Upper lobe of right lung (tissue), 1 donor: ENCODE data around the gene CAMK1D. TPM values are rescaled to one million over a fixed set of nuclear protein-coding genes. Genes with fewer than 3 reads are reported as not detected.

ENCODE experiments used
- ATAC-seq: fragments of 200-7000 bp; cut with Tn5 transposase; one replicate; pipeline ENCODE4 v1.9.1; 2020; ENCODE audit warnings: mild to moderate bottlenecking, moderate library complexity
- DNase-seq: peaks from one replicate; pipeline ENCODE4 v3.0.0-alpha.2; 2020
- H3K27ac ChIP-seq: fragments of 200-600 bp; one replicate; pipeline ENCODE4 v1.8.0; 2022
- H3K27me3 ChIP-seq: fragments of 200-600 bp; one replicate; pipeline ENCODE4 v1.8.0; 2022; ENCODE audit warnings: mild to moderate bottlenecking
- H3K36me3 ChIP-seq: fragments of 200-600 bp; one replicate; pipeline ENCODE4 v1.8.0; 2022
- H3K4me1 ChIP-seq: fragments of 200-600 bp; one replicate; pipeline ENCODE4 v1.8.0; 2022
- H3K4me3 ChIP-seq: fragments of 200-600 bp; one replicate; pipeline ENCODE4 v1.8.0; 2022; ENCODE audit warnings: mild to moderate bottlenecking
- H3K9me3 ChIP-seq: fragments of 200-600 bp; one replicate; pipeline ENCODE4 v1.8.0; 2022
- CTCF ChIP-seq: fragments of 200-600 bp; IDR thresholded peaks from one replicate; pipeline ENCODE4 v1.8.0; 2022; ENCODE audit warnings: antibody characterized with exemption
- intact Hi-C: fragments of 100-400 bp; cut with DNase I; formaldehyde crosslinking; loops from one replicate; pipeline ENCODE4 v1.11.0; 2022
- total RNA-seq: library from RNA; stranded (reverse); fragmentation: NEBNext Ultra II Directional; extraction: Animal tissue kit (Norgen Biotek cat#: 25700); gene quantifications from one replicate; pipeline ENCODE4 v1.2.1, GENCODE V29; 2021
- donor health status: DM: no; HTN: yes; CAD: no; lungs with severe emphysema.

Gene CAMK1D
- total RNA-seq, 1 donor from 2014 or later, result 17.1 TPM

DNA sequence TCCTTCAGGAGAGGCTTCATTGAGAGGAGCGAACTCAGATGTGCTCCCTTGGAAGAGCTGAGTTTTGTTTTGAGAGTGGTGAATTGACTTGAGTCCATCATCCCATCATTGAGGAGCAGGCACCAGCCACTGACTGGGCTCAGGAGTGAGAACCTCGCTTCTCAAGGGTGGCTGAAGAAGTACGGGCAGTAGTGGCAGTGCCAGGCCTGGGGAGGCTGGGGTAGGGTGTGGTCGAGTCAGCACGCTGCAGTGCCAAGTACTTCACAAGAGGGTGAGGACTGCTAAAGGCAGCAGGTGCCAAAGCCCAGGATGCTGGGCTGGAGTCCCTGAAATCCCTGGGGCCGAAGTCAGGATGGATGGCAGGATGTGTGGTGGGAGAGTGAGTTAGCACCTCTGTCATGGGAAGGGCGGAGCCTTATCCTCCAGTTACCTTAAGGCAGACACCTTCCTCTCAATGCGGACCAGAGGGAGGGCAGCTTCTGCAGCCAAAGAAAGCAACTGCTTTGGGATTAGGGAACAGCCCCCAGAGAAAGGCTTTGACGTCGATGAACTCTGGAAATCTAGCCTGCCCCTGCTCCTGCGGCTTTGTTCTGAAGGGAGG, 210.3 kb downstream of the CAMK1D start:
- no peak for TF ChIP-seq CTCF
- no peaks in the 10 kb centered on the region for H3K36me3 ChIP-seq
- H3K27ac ChIP-seq, result no peak overlapping the region
- no peaks in the 10 kb centered on the region for H3K27me3 ChIP-seq
- H3K4me3 ChIP-seq, result no peak overlapping the region
- intact Hi-C loops, result no loop called here
- ATAC-seq (peak; percentile 57), DNase-seq (no peak)
- H3K9me3 ChIP-seq, result no peaks in the 10 kb centered on the region
- H3K4me1 ChIP-seq, result no peaks in the 10 kb centered on the region

GRCh38 chr10:12561307-12561706, 212.0 kb downstream of the CAMK1D start:
- Histone ChIP-seq H3K27ac (no peak overlapping the region), H3K4me3 (no peak overlapping the region), H3K27me3 (no peaks in the 10 kb centered on the region), H3K4me1 (no peaks in the 10 kb centered on the region), H3K36me3 (no peaks in the 10 kb centered on the region), H3K9me3 (no peaks in the 10 kb centered on the region)
- intact Hi-C loops, result no loop called here
- ATAC-seq (no peak), DNase-seq (no peak)
- no peak for TF ChIP-seq CTCF

GRCh38 chr10:12561720-12562119, 212.4 kb downstream of the CAMK1D start:
- H3K4me3 ChIP-seq, result no peak overlapping the region
- no peak for TF ChIP-seq CTCF
- ATAC-seq, result no peak
- H3K27ac ChIP-seq, result no peak overlapping the region
- DNase-seq, result no peak
- no peaks in the 10 kb centered on the region for H3K27me3 ChIP-seq
- H3K9me3 ChIP-seq, result no peaks in the 10 kb centered on the region
- H3K36me3 ChIP-seq, result no peaks in the 10 kb centered on the region
- intact Hi-C loops, result no loop called here
- H3K4me1 ChIP-seq, result no peaks in the 10 kb centered on the region

GRCh38 chr10:12563489-12563888, 214.1 kb downstream of the CAMK1D start:
- no peak for ATAC-seq
- intact Hi-C loops, result no loop called here
- no peak overlapping the region for H3K27ac ChIP-seq
- H3K9me3 ChIP-seq, result no peaks in the 10 kb centered on the region
- no peaks in the 10 kb centered on the region for H3K36me3 ChIP-seq
- H3K4me1 ChIP-seq, result no peaks in the 10 kb centered on the region
- no peak overlapping the region for H3K4me3 ChIP-seq
- no peaks in the 10 kb centered on the region for H3K27me3 ChIP-seq
- no peak for DNase-seq
- TF ChIP-seq CTCF, result no peak

DNA sequence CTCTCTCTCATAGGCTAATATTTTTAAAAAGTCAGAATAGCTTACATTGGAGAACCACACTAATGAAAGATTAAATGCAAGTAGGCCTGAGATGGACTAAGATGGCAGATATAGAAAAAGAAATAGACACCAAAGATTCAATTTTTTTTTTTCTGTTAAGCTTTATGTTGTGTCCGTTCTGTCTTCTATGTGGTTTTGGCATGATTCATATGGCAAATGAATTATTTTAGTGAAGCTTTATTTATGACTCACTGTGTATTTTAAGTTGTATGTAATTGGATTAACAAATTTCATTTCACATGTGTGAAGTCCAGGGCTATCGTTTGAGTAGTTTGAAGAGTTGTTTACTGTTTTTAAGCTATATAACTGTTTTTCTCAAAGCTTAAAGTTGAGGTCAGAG, 214.8 kb downstream of the CAMK1D start:
- Histone ChIP-seq H3K4me1 (no peaks in the 10 kb centered on the region), H3K27ac (no peak overlapping the region), H3K4me3 (no peak overlapping the region), H3K36me3 (no peaks in the 10 kb centered on the region), H3K9me3 (no peaks in the 10 kb centered on the region), H3K27me3 (peaks cover 2% of the 10 kb centered on the region)
- TF ChIP-seq CTCF, result no peak
- DNase-seq, result no peak
- ATAC-seq, result no peak
- intact Hi-C loops, result no loop called here
